ENCODE results near the gene SMOC2.
"Not testable (repeated sequence)": the region's sequence is repeated elsewhere in the genome, so short reads cannot be mapped to it uniquely, and the experiment has no call there.

The SMOC2 gene

GRCh38 chr6:168546151-168546550 is 105.2 kb downstream of the SMOC2 start:
- no peak for DNase-seq

DNA sequence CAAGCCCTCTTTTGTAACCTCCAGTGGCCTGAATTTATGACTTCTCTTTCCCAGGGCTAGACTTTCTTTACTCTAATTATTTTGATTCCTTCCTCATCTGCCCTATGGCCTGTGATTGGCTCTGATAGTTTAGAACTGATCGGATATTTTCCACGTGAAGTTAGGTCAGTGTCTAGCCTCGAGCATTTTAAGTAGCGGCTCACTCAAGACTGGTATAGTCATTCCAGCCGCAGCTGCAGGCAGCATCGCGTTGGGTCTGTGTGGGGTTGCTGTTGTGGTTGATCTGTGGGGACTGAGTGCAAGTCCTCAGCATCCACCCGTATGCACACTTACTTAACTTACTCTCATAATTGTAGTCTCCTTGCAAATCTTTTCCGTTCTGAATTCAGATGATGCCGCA is 105.7 kb downstream of the SMOC2 start:
- no peak for DNase-seq

DNA sequence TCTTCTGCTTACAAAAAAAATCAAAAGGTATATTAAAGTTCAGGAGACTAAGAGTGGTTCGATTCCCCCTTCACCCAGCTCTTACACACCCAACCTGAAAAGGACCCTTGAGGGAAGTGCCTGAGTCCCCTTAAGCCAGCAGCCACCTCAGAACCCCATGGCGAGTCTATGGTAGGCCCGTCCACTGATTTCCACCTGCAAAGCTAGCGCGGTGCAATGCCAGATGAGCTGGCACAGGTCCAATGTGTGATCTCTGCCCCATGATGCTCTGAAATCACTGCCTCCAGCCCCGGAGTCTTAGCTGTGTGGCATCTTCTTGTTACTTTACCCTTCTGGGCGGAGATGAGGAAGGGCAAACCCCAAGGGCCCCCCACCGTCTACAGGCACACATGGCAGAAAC is 109.3 kb downstream of the SMOC2 start:
- DNase-seq = no peak

DNA sequence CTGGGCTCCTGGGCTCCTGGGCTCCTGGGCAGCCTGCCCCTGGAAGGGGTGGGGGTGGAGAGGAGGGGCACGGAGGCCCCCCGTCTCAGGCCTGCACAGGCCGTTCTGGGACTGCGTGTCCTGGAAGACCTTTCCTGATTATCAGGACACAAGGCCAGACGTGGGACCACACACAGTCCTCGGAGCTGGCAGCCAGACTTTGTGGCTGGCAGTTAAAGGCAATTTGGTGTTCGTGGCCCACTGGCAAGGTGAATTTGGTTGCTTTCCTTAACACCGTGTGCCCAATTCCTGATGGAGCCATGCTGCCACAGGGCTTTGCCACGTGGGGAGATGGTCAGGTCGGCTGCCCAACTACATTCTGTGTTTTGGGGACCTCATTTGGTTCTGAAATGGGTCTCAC is 113.5 kb downstream of the SMOC2 start:
- DNase-seq = no peak

DNA sequence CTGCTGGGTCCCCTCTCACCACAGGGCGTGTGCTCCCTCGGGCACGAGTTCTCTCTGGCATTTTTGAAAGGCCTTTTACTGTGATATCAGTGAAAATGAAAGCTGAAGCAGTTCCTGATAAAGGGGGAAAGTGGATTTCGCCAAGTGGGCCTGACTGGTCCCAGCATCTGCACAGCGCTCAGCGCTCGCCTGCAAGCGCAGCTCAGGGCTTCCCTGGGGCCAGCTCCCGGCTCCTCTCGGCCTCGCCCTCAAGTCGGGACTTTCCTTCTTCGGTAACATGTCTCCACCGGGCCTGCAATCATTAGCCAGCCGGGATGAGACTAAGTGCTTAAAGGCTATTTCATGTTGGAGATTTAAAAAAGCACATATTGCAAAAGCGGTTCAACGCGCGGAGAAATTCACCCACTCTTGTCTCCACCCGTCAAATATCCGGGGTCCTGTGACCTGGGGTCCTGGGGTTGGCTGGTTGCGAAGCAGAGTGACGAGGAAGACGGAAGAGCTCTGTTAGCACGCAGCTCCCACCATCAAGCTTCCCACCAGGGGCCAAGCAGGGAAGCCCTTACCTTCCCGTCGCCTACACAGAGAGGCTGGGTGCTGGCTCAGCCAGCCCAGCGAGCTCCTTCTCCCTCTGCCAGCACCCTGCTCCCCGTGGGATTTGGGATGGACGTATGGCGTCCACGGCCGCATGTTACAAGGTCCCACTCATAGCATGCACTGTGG is 114.1 kb downstream of the SMOC2 start:
- DNase-seq = no peak

- DNase-seq = no peak
Measured at GRCh38 chr6:168555618-168556273, 114.8 kb downstream of the SMOC2 start.

DNA sequence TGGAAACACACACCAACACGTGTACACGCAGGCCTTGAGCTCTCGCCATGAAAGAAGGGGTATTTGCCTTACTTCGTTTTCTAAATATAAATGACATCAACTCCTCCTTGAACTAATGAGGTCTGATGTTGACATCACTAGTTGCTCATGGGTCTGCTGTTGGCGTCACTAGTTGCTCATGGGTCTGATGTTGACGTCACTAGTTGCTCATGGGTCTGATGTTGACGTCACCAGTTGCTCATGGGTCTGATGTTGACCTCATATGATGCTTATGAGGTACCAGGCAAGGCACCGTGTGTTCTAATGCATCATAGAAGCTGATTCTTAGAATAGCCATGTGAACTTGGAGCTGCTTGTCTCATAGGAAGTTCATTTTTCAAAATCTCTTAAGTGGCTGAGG is 116.5 kb downstream of the SMOC2 start:
- no peak for DNase-seq

- DNase-seq = no peak
Measured at GRCh38 chr6:168558686-168559085, 117.7 kb downstream of the SMOC2 start.

GRCh38 chr6:168559574-168560098 is 118.7 kb downstream of the SMOC2 start:
- DNase-seq = no peak

DNA sequence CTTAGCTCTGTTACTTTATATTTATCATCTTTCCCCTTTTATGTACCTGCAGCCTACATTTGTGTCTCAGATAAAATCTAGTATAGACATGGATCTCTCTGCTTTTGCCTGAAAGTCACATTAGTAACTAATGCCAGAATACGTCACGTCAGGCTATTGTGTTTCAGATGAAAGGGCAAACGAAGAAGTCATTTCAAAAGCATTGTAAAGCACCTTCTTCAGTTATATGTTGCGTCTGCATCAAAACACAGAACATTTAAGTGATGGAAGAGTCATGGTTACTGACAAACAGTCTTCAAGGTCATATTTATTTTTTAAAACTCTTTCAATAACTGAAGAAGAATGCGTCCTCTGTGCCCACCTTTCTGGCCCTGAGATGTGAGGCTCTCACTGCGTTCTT is 119.1 kb downstream of the SMOC2 start:
- DNase-seq = no peak

DNA sequence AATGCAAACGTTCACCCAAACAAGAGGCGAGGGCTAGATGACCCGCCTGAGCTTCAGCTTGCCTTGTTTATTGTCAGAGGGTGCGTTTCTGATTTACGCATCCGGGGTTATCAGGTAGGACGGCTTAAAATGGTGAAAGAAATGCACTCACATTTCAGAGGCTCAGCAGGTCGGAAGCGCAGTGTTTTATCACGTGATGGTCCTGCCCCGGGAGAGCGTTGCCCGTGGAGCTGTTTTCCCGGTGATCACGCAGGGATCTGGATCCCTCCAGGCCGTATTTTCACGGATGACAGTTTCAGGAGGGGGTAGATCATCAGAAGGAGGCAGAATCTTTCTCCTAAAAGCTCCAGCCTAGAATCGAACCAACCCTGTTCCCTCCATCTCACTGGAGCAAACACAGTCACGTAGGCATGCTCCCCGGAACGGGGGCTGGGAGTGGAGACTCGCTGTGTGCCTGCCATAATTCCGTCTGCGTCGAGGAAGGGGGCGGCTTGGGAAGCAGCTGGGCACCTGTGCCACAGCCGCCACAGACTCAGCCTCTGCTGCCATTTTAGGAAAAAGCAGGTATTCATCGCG is 121.7 kb downstream of the SMOC2 start:
- no peak for DNase-seq

GRCh38 chr6:168563656-168564055 is 122.7 kb downstream of the SMOC2 start:
- DNase-seq = no peak

DNA sequence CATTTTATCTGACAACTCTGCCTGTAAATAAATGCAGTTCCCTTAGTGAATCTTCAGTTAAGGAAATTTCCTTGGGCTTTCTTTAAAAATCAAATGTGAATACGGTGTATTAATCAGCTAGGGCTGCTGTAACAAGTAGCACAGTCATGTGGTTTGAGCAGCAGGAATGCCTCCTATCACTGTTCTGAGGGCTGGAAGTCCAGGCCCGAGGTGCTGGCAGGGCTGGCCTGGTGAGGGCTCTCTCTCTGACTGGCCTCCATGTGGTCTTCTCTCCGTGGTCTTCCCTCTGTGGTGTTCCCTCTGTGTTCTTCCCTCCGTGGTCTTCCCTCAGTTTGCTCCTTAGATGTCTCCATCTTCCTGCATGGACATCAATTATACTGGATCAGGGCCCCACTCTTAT is 124.1 kb downstream of the SMOC2 start:
- no peak for DNase-seq

- DNase-seq = no peak
Measured at GRCh38 chr6:168570211-168570610, 129.2 kb downstream of the SMOC2 start.

- no peak for DNase-seq
Measured at GRCh38 chr6:168571268-168571667, 130.3 kb downstream of the SMOC2 start.

- not testable (repeated sequence) for DNase-seq
Measured at GRCh38 chr6:168573276-168573835, 132.4 kb downstream of the SMOC2 start.

DNA sequence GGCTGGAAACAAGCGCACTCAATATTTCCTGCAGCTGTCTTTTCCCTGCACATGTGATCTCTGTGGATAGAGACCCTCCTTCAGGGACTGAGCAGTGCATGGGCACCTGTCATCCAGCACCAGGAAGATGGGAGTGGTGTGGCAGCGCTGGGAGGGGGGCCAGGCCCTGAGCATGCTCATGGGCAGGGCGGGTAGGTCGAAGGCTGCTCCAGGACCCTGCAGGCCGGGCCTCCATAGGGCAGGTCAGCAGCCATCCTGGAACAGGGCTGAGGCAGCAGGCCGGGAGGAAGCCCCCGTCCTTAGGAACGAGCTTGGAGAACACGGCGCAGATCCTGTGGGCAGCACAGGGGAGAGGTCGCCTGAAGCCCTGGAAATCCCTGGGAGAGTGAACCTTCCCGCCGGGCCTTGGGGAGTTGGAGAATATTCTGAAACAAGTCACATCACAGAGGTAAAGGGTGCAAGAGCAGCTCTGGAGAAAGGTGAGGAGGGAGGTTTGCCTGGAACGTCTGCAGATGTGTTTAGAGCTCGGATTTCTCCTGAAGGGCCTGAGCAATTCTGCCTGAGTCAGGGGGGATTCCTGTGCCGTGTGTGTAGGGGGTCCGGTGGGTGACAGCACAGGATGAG is 133.2 kb downstream of the SMOC2 start:
- no peak for DNase-seq

DNA sequence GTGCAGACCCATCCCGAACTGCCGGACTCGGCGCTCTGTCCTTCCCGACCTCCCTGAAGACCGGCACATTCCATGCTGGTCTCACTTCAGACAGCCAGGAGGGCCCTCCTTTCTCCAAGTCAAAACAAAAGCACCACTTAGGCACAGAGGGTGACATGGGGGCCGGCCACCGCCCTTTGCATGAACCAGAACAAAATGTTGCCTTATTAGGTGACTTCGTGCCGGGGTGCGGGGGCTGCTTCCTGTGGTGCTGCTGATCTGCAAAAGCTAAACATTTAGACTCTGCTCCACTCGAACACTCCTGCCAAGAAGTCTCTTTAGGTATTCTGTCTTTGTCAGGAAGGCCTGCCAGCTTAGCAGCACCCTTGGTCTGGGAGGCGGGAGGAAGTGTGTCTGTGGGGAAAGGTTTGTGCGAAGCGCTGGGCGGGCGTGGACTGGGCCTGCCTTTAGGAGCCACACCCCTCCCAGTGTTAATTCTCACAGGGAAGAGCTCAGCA is 133.8 kb downstream of the SMOC2 start:
- DNase-seq = no peak

DNA sequence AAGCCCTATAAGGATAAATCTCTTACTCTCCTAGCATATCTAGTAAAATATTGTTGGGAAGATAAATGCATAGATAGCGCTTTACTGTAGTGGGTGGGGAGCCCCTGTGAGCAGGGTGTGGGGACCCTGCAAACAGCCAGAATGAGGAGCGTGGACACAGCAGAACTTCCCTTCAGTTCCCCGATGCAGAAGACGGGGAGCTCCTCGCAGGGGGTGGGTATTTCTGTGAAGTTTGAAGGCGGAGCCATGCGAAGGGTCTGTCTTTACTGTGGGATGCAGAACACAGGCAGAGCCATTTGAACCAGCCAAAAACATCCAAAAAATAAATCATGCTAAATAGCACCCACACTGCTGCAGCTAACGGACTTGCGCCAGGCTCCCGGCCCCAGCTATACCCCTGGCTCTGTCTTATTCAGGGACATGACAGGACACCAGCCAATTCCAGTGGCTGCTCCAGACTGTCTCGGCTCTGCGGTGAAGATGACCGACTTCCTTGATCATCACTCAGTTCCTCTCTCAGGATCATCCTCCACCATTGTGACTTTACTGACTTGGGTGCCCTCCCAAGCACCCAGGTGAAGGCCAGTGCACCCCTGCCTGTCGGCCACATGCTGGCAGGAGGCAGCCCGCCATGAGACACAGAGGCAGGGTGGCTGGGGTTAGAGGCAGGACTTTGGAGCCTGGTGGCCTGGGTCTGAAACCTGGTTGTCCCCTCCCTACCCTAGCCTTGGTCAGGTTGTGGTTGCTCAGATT is 134.5 kb downstream of the SMOC2 start:
- no peak for DNase-seq

DNA sequence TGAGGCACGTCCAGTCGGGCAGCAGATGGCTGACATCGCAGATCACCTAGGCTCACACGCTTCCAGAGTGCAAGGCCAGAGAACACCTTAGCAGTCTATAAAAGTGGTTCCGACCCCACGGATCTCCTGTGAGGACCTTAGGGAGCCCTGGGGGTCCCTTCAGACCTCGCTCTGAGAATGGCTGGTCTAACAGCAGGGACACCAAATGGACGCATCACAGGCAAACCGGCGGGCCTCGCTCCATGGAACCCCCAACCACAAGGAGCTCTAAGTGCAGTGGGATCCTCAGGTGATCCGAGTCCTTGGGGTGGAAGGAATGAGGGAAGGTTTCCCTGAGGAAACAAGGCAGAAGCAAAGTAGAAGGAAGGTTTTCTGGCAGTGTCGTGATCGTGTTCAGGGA is 135.4 kb downstream of the SMOC2 start:
- DNase-seq = no peak

DNA sequence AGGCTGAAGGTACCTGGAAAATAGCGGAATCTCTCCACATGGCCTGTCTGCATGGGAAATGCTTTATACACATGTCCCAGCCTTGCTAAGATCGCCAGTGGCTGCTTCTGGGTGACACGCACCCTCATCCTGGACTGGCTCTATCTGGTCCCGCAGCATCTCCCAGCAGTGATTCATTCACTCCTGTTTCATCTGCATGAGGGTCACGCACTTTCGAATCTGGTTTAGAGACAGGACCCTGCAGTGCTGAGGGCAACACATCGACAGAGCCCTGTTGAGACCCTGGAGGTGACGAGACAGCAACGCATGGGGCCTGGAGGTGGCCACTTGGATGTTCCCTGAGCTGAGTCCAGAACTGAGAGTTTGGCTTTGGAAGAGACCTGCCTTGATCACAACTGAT is 136.5 kb downstream of the SMOC2 start:
- no peak for DNase-seq

- DNase-seq = no peak
Measured at GRCh38 chr6:168578036-168578435, 137.1 kb downstream of the SMOC2 start.
